ENCODE data around the gene MYH13. TPM values are rescaled to one million over a fixed set of nuclear protein-coding genes. Genes with fewer than 3 reads are reported as not detected.

Gene MYH13
- total and polyA plus RNA-seq, 10 donors, result 0.02 to 0.19 (median 0.06) TPM; not detected in 5

DNA sequence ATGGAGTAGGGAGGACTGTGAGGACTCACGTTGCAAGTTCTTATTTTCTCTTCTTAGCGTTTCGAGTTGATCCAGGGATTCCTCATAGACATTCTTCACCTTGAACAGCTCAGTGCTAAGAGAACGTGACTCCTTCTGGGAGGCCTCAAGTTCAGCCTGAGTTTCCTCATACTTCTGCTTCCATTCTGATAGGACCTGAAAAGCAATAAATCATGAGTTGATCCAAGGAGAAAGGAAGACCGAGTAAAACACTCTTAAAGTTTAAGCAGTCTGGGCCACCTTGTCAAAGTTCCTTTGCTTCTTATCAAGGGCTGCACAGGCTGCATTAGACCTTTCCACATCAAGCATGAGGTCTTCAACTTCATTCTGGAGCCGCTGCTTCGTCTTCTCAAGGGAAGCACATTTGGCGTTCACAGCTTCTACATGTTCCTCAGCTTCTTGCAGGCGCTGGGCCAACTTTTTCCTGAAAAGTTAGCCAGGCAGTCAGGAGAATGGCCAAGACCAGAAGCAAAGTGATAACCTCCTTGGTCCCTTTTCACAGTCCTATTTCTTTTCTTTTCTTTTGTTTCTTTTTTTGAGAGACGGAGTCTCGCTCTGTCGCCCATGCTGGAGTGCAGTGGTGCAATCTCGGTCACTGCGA is 23.8 kb upstream of the MYH13 start:
- Histone ChIP-seq H3K9me3 (no peaks in the 10 kb centered on the region), H3K36me3 (no peaks in the 10 kb centered on the region), H3K27ac (no peak overlapping the region), H3K27me3 (replicated peaks in 1 of 7) (peaks cover 0 to 9% (median 0%) of the 10 kb centered on the region in 7 donors), H3K4me3 (no peak overlapping the region), H3K4me1 (no peaks in the 10 kb centered on the region)
- intact Hi-C loops (cut with DNase I; ENCODE audit: low total_unique reads), result no loop called here
- TF ChIP-seq POLR2AphosphoS5 (IDR thresholded peaks at IDR 0.05) (no peak), CTCF (IDR thresholded peaks at IDR 0.05 in 8 of 11, conservative IDR thresholded peaks at IDR 0.05 in 3 of 11) (no peak), POLR2A (IDR thresholded peaks at IDR 0.05) (no peak)
- no peak for DNase-seq
- WGBS, 5 donors, result 65 to 70% (median 69%) methylated on average over 14 of the region's 14 CpGs

DNA sequence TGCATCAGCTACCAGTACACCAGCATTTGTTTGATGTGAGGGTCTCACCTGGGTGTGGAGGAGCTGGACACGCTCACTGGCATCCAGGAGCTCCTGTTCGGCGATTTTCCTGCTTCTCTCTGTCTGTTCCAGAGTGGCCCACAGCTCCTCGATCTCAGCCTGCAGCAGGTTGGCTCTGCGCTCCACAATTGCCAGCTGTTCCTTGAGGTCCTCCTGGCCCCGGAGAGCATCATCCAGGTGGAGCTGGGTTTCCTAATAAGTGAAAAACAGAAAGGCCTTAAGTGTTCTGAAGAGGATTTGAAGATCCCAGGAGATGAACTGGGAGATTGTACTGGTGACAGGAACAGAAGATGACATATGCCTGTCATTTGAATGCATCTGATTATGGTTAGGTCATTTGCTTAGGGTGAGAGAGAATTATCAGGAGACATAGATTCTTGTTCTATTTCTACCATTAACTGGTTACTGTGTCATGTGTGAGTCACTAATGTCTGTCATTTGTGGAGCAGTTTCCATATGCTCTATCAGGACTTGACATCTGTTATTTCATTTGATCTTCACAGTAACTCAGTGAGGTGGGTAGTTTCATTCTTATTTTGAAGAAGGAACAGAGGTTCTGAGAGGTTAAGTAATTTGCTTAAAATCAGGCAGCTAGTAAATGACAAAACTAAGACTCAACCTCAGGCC is 21.5 kb upstream of the MYH13 start:
- WGBS, 5 donors, result 84 to 91% (median 90%) methylated on average over 6 of the region's 6 CpGs
- Histone ChIP-seq H3K27ac (no peak overlapping the region), H3K4me3 (no peak overlapping the region), H3K9me3 (no peaks in the 10 kb centered on the region), H3K27me3 (replicated peaks in 1 of 7) (peaks cover 0 to 15% (median 0%) of the 10 kb centered on the region in 7 donors), H3K4me1 (no peaks in the 10 kb centered on the region), H3K36me3 (no peaks in the 10 kb centered on the region)
- no peak for DNase-seq
- TF ChIP-seq POLR2A (IDR thresholded peaks at IDR 0.05) (no peak), CTCF (IDR thresholded peaks at IDR 0.05 in 8 of 11, conservative IDR thresholded peaks at IDR 0.05 in 3 of 11) (no peak), POLR2AphosphoS5 (IDR thresholded peaks at IDR 0.05) (no peak)
- intact Hi-C loops (cut with DNase I; ENCODE audit: low total_unique reads), result no loop called here

DNA sequence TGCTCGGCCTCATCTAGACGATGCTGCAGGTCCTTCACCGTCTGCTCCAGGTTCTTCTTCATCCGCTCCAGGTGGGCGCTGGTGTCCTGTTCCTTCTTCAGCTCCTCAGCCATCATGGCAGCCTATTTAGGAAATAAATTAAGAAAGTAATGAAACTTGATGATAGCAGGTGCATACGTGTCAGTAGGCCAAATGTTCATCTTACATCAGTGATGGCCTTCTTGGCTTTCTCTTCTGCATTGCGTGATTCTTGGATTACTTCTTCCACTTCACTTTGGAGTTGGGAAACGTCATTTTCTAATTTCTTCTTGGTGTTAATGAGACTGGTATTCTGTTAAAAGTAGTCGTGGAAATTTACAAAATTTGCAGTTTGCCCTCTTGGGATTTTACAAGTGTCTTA is 20.1 kb upstream of the MYH13 start:
- Histone ChIP-seq H3K9me3 (no peaks in the 10 kb centered on the region), H3K27me3 (replicated peaks in 1 of 7) (peaks cover 0 to 15% (median 0%) of the 10 kb centered on the region in 7 donors), H3K27ac (no peak overlapping the region), H3K36me3 (no peaks in the 10 kb centered on the region), H3K4me1 (no peaks in the 10 kb centered on the region), H3K4me3 (no peak overlapping the region)
- TF ChIP-seq POLR2A (IDR thresholded peaks at IDR 0.05) (no peak), CTCF (IDR thresholded peaks at IDR 0.05 in 8 of 11, conservative IDR thresholded peaks at IDR 0.05 in 3 of 11) (no peak), POLR2AphosphoS5 (IDR thresholded peaks at IDR 0.05) (no peak)
- 83 to 88% (median 87%) methylated on average over 9 of the region's 9 CpGs for WGBS, 5 donors
- DNase-seq, result no peak
- intact Hi-C loops (cut with DNase I; ENCODE audit: low total_unique reads), result no loop called here

DNA sequence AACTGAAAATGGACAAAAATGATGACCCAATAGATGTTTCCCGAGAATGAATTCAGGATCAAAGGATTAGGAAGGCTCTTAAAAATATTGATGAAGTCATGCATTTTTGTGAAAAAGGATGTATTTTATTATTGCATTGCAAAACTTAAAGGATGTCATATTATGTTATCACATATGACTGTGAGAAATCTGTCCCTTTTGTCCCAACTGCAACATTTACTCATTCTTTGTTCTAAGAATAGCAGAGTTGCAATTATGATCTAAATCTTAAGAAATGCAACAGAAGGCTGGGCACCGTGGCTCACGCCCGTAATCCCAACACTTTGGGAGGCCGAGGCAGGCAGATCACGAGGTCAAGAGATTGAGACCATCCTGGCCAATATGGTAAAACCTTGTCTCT is 13.1 kb upstream of the MYH13 start:
- no peak for DNase-seq
- Histone ChIP-seq H3K36me3 (no peaks in the 10 kb centered on the region), H3K4me3 (no peak overlapping the region), H3K27me3 (replicated peaks in 1 of 7) (peaks cover 0 to 5% (median 0%) of the 10 kb centered on the region in 7 donors), H3K9me3 (no peaks in the 10 kb centered on the region), H3K27ac (no peak overlapping the region), H3K4me1 (no peaks in the 10 kb centered on the region)
- 66 to 89% (median 73%) methylated on average over 6 of the region's 6 CpGs for WGBS, 5 donors
- TF ChIP-seq CTCF (IDR thresholded peaks at IDR 0.05 in 8 of 11, conservative IDR thresholded peaks at IDR 0.05 in 3 of 11), result no peak
- TF ChIP-seq POLR2A (IDR thresholded peaks at IDR 0.05), result no peak
- TF ChIP-seq POLR2AphosphoS5 (IDR thresholded peaks at IDR 0.05), result no peak
- intact Hi-C loops (cut with DNase I; ENCODE audit: low total_unique reads), result no loop called here
